Stomach (tissue), 4 donors: ENCODE results near the gene COX6B1.

Source experiments
- CTCF ChIP-seq, 7 experiments: fragments of 450-650 bp in 4 of 7; fragments of 200-600 bp in 3 of 7; sonication (generic) in 3 of 7; IDR thresholded peaks; one replicate each; pipeline ENCODE4 v1.5.1; 2016 to 2019; ENCODE audit warnings: antibody characterized with exemption in 7 of 7, control low read depth in 2 of 7, mild to moderate bottlenecking in 1 of 7
- EP300 ChIP-seq: sonication (generic); formaldehyde crosslinking; IDR thresholded peaks from one replicate; pipeline ENCODE4 v1.6.1; 2017; ENCODE audit warnings: antibody characterized with exemption

DNA sequence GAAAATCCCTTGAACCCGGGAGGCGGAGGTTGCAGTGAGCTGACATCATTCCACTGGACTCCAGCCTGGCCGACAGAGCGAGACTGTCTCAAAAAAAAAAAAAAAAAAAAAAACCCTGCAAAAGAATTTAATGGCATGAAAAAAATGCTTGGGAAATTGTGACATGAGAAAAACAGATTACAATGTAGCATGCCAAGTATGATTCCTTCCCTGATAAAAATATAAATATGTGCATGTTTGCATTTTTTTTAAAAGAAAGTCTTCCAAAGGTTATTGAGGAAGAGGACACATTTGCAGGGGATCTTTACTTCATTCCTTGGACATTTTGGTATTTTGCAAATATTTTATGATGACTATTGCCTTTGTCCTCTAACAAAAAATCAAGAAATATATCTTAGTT, 41.7 kb downstream of the COX6B1 start:
- no peak for TF ChIP-seq CTCF (IDR thresholded peaks at IDR 0.05)
- TF ChIP-seq EP300: no peak
